ENCODE measurements around the gene CEACAM16. TPM values are rescaled to one million over a fixed set of nuclear protein-coding genes. Genes with fewer than 3 reads are reported as not detected.
"Not testable (repeated sequence)": the region's sequence is repeated elsewhere in the genome, so short reads cannot be mapped to it uniquely, and the experiment has no call there.

Gene CEACAM16
- total and polyA plus RNA-seq, 10 of the 15 experiments (the other 5 are each of a cell fraction or from before 2014, with no cell fraction given) = not detected

DNA sequence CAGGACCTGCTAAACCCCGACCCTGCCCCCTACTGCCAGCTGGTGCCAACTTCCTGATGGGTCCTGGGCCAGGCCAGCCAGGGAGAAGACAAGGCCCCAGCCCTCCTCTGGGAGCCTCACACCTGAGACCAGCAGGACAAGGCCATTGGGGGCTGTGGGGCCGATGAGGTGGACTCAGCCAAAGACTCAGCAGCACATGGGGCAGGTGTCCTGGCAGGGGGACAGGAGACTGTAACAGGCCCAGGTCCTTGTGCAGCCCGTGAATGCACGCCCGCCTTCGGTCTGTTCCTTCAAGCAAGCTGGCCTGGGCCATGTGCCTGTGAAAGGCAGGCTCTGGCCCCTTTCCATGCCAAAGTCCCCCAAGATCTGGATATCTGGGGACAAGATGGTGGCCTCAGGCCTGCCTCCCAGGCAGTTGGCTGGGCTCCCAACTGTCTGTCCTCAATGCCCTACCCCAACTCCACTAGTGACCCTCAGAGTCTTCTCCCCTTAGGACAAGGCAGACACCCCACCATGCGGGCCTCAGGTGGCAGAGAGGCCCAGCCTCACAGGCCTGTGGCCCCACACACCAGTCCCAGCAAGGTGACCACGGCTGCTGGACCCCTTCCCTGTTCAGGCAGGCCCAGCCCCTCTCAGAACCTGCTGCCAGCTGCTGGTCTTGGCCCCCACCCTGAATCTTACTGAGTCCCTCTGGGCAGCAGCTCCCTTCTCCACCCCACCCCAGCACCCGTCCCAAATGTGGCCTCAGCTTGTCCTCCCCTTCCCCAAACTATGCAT, 15.3 kb upstream of the CEACAM16 start:
- Histone ChIP-seq H3K9me3 (replicated peaks; ENCODE audit: control insufficient read depth, insufficient read depth, low read length) (no peaks in the 10 kb centered on the region), H4K20me1 (ENCODE audit: control insufficient read depth, insufficient read depth) (no peaks in the 10 kb centered on the region), H3K36me3 (ENCODE audit: control insufficient read depth in 2 of 2, insufficient read depth in 2 of 2, low read length in 1 of 2) (no peaks in the 10 kb centered on the region), H3K27ac (ENCODE audit: control insufficient read depth, insufficient read depth) (no peak overlapping the region), H2AFZ (ENCODE audit: control insufficient read depth, low read depth, low read length) (no peak overlapping the region), H3K9ac (ENCODE audit: control insufficient read depth, insufficient read depth, low read length) (no peak overlapping the region), H3K4me2 (ENCODE audit: control insufficient read depth, insufficient read depth) (no peak overlapping the region), H3K4me3 (no peak overlapping the region), H3K4me1 (ENCODE audit: control insufficient read depth, insufficient read depth, low read length) (peaks cover 33% of the 10 kb centered on the region), H3K27me3 (replicated peaks in 1 of 2; ENCODE audit: control insufficient read depth in 2 of 2, insufficient read depth in 2 of 2, low read length in 1 of 2) (no peaks in the 10 kb centered on the region), H3K79me2 (ENCODE audit: control insufficient read depth, insufficient read depth, low read length) (no peaks in the 10 kb centered on the region)
- no peak for DNase-seq (ENCODE audit: low read depth, low spot score)
- in situ Hi-C loops (cut with MboI) (no loop called here), intact Hi-C loops (cut with micrococcal nuclease; ENCODE audit: unreplicated experiment) (loop anchor here (2.0 kb wide), 1 partner anchor 29 kb away; no protein-coding TSS in a partner anchor)
- ChIA-PET CTCF (interaction anchor here (1.2 kb wide), 1 partner anchor 91 kb away, joined by 3 read pairs; no protein-coding TSS in a partner anchor), SMC1A (ENCODE audit: uncharacterized antibody, unreplicated experiment) (no interaction called here), RAD21 (ENCODE audit: unreplicated experiment) (no interaction called here), POLR2A (interaction anchor here (0.6 kb wide), 2 partner anchors 173 to 1222 kb away, joined by 3 read pairs; no protein-coding TSS in a partner anchor)
- no peak for TF ChIP-seq SMC3 (IDR thresholded peaks at IDR 0.05; ENCODE audit: borderline replicate concordance, low read length)
- no peak for TF ChIP-seq TCF3 (IDR thresholded peaks at IDR 0.05; ENCODE audit: borderline replicate concordance, insufficient read depth, low read depth, low read length)
- TF ChIP-seq NR2F1 (conservative IDR thresholded peaks at IDR 0.05) = no peak
- no peak for TF ChIP-seq ZNF622 (IDR thresholded peaks at IDR 0.05)
- TF ChIP-seq, protein P1, sequence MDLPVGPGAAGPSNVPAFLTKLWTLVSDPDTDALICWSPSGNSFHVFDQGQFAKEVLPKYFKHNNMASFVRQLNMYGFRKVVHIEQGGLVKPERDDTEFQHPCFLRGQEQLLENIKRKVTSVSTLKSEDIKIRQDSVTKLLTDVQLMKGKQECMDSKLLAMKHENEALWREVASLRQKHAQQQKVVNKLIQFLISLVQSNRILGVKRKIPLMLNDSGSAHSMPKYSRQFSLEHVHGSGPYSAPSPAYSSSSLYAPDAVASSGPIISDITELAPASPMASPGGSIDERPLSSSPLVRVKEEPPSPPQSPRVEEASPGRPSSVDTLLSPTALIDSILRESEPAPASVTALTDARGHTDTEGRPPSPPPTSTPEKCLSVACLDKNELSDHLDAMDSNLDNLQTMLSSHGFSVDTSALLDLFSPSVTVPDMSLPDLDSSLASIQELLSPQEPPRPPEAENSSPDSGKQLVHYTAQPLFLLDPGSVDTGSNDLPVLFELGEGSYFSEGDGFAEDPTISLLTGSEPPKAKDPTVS (IDR thresholded peaks at IDR 0.05; ENCODE audit: low read depth, low read length) = no peak
- TF ChIP-seq, protein P2, sequence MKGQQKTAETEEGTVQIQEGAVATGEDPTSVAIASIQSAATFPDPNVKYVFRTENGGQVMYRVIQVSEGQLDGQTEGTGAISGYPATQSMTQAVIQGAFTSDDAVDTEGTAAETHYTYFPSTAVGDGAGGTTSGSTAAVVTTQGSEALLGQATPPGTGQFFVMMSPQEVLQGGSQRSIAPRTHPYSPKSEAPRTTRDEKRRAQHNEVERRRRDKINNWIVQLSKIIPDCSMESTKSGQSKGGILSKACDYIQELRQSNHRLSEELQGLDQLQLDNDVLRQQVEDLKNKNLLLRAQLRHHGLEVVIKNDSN (IDR thresholded peaks at IDR 0.05; ENCODE audit: borderline replicate concordance, extremely low read length, insufficient read depth, low read depth, low read length) = no peak
- TF ChIP-seq POU2F2 (IDR thresholded peaks at IDR 0.05; ENCODE audit: borderline replicate concordance, low read depth, low read length) = no peak
- TF ChIP-seq CUX1 (IDR thresholded peaks at IDR 0.05; ENCODE audit: insufficient replicate concordance, low read depth, low read length) = no peak
- WGBS (ENCODE audit: insufficient coverage, insufficient replicate concordance, low lambda C conversion rate, missing lambda C conversion rate) = 56% methylated on average over 9 of the region's 9 CpGs
- no peak for FAIRE-seq
- no TSS peak for BruUV-seq (replicated peaks)
- no peak; the same call in 2 of the 3 replicates for ATAC-seq

DNA sequence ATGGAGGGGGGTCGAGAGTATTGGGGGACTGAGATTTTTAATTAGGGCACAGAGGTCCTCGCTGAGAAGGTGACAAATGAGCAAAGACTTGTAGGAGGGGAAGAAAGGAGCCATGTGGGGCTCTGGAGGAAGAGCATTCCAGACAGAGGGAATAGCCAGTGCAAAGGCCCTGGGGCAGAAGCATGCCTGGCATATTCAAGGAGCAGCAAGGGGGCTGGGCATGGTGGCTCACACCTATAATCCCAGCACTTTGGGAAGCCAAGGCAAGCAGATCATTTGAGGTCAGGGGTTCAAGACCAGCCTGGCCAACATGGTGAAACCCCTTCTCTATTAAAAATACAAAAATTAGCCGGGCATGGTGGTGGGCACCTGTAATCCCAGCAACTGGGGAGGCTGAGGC, 14.6 kb upstream of the CEACAM16 start:
- CTCF ChIA-PET; in situ Hi-C loops (cut with MboI); H3K79me2 ChIP-seq (ENCODE audit: control insufficient read depth, insufficient read depth, low read length); BruUV-seq (replicated peaks); H3K9me3 ChIP-seq (replicated peaks; ENCODE audit: control insufficient read depth, insufficient read depth, low read length); FAIRE-seq; DNase-seq (ENCODE audit: low read depth, low spot score); H3K4me2 ChIP-seq (ENCODE audit: control insufficient read depth, insufficient read depth); SMC1A ChIA-PET (ENCODE audit: uncharacterized antibody, unreplicated experiment); H2AFZ ChIP-seq (ENCODE audit: control insufficient read depth, low read depth, low read length); H3K27ac ChIP-seq (ENCODE audit: control insufficient read depth, insufficient read depth); H3K36me3 ChIP-seq (ENCODE audit: control insufficient read depth in 2 of 2, insufficient read depth in 2 of 2, low read length in 1 of 2); ATAC-seq; H4K20me1 ChIP-seq (ENCODE audit: control insufficient read depth, insufficient read depth); RAD21 ChIA-PET (ENCODE audit: unreplicated experiment); H3K4me3 ChIP-seq; H3K9ac ChIP-seq (ENCODE audit: control insufficient read depth, insufficient read depth, low read length); H3K27me3 ChIP-seq (replicated peaks in 1 of 2; ENCODE audit: control insufficient read depth in 2 of 2, insufficient read depth in 2 of 2, low read length in 1 of 2): not testable (repeated sequence)
- POLR2A ChIA-PET = interaction anchor here (0.6 kb wide), 1 partner anchor 172 kb away, joined by 3 read pairs; no protein-coding TSS in a partner anchor
- WGBS (ENCODE audit: insufficient coverage, insufficient replicate concordance, low lambda C conversion rate, missing lambda C conversion rate) = 74% methylated on average over 3 of the region's 3 CpGs
- H3K4me1 ChIP-seq (ENCODE audit: control insufficient read depth, insufficient read depth, low read length) = peaks cover 34% of the 10 kb centered on the region
- intact Hi-C loops (cut with micrococcal nuclease; ENCODE audit: unreplicated experiment) = loop anchor here (2.0 kb wide), 1 partner anchor 30 kb away; no protein-coding TSS in a partner anchor

All from GM12878 (cell line).